ENCODE data around the gene MRPL47. TPM values are rescaled to one million over a fixed set of nuclear protein-coding genes. Genes with fewer than 3 reads are reported as not detected.

The MRPL47 gene
- total and polyA plus RNA-seq, 2 experiments from 2014 or later = 18.6 to 66.0 TPM

DNA sequence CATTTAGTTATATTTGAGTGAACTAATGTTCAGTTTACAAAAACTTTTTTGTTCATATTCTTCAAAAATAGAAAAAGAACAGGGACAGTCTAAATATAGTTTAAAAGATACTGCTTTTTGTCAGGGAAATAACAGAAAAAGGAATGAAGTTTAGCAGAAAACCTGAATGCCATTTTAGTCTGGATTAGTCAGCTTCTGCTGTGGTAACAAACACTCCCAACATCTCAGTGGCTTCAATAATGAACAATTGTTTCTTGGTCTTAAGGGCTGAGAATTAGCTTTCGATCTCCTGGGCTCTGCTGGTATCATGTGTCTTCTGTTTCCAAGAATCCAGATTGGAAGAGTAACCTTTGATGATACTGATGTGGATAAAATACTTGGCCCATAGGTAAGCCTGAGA, 36.0 kb upstream of the MRPL47 start:
- in situ Hi-C loops (cut with MboI) = no loop called here
- Histone ChIP-seq H3K4me1 (ENCODE audit: insufficient read depth) (no peaks in the 10 kb centered on the region), H4K20me1 (ENCODE audit: insufficient read depth) (no peaks in the 10 kb centered on the region), H3K4me2 (ENCODE audit: unreplicated experiment) (no peak overlapping the region), H3K36me3 (ENCODE audit: low read depth) (no peaks in the 10 kb centered on the region), H3K9me2 (ENCODE audit: insufficient read depth) (no peaks in the 10 kb centered on the region), H3K27me3 (replicated peaks; ENCODE audit: insufficient read depth) (no peaks in the 10 kb centered on the region), H3K79me2 (ENCODE audit: insufficient read depth) (no peaks in the 10 kb centered on the region), H3K9ac (no peak overlapping the region), H3K27ac (no peak overlapping the region), H2AFZ (no peak overlapping the region), H3K9me3 (ENCODE audit: low read depth) (no peaks in the 10 kb centered on the region), H3F3A (ENCODE audit: insufficient read depth) (no peaks in the 10 kb centered on the region), H3K4me3 (no peak overlapping the region)
- no peak for TF ChIP-seq EZH2phosphoT487 (IDR thresholded peaks at IDR 0.05; ENCODE audit: insufficient read depth, low read depth)
- TF ChIP-seq EZH2 (IDR thresholded peaks at IDR 0.05; ENCODE audit: insufficient read depth, poor library complexity, severe bottlenecking) = no peak
- DNase-seq = no peak
- WGBS, 2 experiments (ENCODE audit: low coverage in 1 of 2, low lambda C conversion rate in 2 of 2, missing lambda C conversion rate in 2 of 2) = 83 to 94% methylated on average over 1 of the region's 1 CpG

DNA sequence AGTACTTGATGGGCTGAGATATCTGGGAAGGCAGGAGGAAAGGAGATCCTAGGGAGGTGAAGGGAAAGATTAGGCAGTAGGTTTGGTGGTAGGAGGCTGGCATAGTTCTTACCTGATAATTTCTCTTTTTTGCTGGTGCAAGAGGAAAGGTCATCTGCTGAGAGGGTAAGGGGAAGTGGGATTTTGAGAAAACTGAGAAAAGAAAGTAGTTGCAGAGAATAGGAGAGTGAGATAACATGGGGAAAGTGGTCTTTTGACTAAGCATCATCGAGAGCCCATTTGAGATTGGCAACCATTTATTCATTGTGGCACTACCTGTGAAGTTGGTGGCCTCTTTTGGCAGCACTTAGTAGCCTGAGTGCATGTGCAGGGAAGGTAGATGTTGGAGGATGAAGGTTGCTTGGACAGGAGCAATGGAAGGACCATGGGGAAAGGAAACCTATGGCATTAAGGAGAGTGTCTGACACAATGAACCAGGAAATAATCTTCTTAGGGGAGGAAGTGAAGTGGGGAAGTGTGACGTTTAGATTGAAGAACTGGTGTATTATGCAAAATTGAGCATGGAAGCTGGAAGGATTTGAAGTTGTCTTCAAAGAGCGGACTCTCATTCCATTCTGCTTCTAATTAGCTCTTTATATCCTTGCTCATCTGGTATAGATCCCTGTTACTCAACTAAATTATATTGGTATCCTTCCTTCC, 26.5 kb upstream of the MRPL47 start:
- TF ChIP-seq EZH2 (IDR thresholded peaks at IDR 0.05; ENCODE audit: insufficient read depth, poor library complexity, severe bottlenecking) = no peak
- no peak for TF ChIP-seq EZH2phosphoT487 (IDR thresholded peaks at IDR 0.05; ENCODE audit: insufficient read depth, low read depth)
- Histone ChIP-seq H3K27me3 (replicated peaks; ENCODE audit: insufficient read depth) (no peaks in the 10 kb centered on the region), H3K4me2 (ENCODE audit: unreplicated experiment) (no peak overlapping the region), H3K9me2 (ENCODE audit: insufficient read depth) (no peaks in the 10 kb centered on the region), H3K36me3 (ENCODE audit: low read depth) (no peaks in the 10 kb centered on the region), H3K79me2 (ENCODE audit: insufficient read depth) (no peaks in the 10 kb centered on the region), H3K4me3 (no peak overlapping the region), H3F3A (ENCODE audit: insufficient read depth) (no peaks in the 10 kb centered on the region), H3K27ac (no peak overlapping the region), H3K9me3 (ENCODE audit: low read depth) (no peaks in the 10 kb centered on the region), H4K20me1 (ENCODE audit: insufficient read depth) (no peaks in the 10 kb centered on the region), H3K9ac (no peak overlapping the region), H3K4me1 (ENCODE audit: insufficient read depth) (no peaks in the 10 kb centered on the region), H2AFZ (no peak overlapping the region)
- WGBS, 2 experiments (ENCODE audit: low coverage in 1 of 2, low lambda C conversion rate in 2 of 2, missing lambda C conversion rate in 2 of 2) = 43 to 54% methylated on average over 3 of the region's 3 CpGs
- DNase-seq = no peak
- in situ Hi-C loops (cut with MboI) = no loop called here

DNA sequence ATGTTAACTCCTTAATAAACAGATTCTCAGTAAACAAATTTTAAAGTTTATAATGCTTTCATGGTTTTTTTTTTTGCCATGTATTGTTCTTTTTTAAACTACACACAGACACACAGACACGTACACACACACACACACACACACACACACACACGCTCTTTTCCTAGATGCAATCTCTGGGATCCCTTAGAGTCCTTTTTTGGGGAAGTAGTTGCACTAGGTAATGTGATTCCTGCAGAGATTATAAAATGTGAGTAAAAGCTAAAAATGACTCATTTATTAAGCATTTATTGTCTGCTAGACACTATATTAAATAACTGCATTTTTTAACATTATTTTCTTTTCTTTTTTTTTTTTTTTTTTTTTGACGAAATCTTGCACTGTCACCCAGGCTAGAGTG, 20.0 kb upstream of the MRPL47 start:
- H3K9me2 ChIP-seq (ENCODE audit: insufficient read depth) = no peaks in the 10 kb centered on the region
- H3K4me1 ChIP-seq (ENCODE audit: insufficient read depth) = 0 out of 2 replicates have a peak, but pooled peaks cover 4% of the 10 kb centered on the region
- H4K20me1 ChIP-seq (ENCODE audit: insufficient read depth) = no peaks in the 10 kb centered on the region
- no peak for TF ChIP-seq EZH2 (IDR thresholded peaks at IDR 0.05; ENCODE audit: insufficient read depth, poor library complexity, severe bottlenecking)
- no peaks in the 10 kb centered on the region for H3K9me3 ChIP-seq (ENCODE audit: low read depth)
- H3K4me2 ChIP-seq (ENCODE audit: unreplicated experiment) = no peak overlapping the region
- no peaks in the 10 kb centered on the region for H3F3A ChIP-seq (ENCODE audit: insufficient read depth)
- no peaks in the 10 kb centered on the region for H3K27me3 ChIP-seq (replicated peaks; ENCODE audit: insufficient read depth)
- 75 to 77% methylated on average over 3 of the region's 3 CpGs for WGBS, 2 experiments (ENCODE audit: low coverage in 1 of 2, low lambda C conversion rate in 2 of 2, missing lambda C conversion rate in 2 of 2)
- H3K27ac ChIP-seq = no peak overlapping the region
- in situ Hi-C loops (cut with MboI) = no loop called here
- DNase-seq = peak; percentile 19
- H2AFZ ChIP-seq = no peak overlapping the region
- H3K79me2 ChIP-seq (ENCODE audit: insufficient read depth) = no peaks in the 10 kb centered on the region
- H3K4me3 ChIP-seq = no peak overlapping the region
- peaks cover 17% of the 10 kb centered on the region for H3K36me3 ChIP-seq (ENCODE audit: low read depth)
- H3K9ac ChIP-seq = no peak overlapping the region

DNA sequence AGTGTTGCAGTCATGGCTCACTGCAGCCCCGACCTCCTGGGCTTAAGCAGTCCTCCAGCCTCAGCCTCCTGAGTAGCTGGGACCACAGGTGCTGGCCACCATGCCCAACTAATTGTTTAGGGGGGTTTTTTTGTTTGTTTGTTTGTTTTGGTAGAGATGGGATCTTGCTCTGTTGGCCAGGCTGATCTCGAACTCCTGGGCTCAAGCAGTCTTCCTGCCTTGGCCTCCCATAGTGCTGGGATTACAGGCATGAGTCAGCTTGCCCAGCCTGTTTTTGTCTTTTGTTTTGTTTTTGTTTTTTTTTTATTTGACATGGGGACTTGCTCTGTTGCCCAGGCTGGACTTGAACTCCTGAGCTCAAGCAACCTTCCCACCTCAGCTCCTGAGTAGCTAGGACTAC, 17.6 kb upstream of the MRPL47 start:
- TF ChIP-seq EZH2phosphoT487 (IDR thresholded peaks at IDR 0.05; ENCODE audit: insufficient read depth, low read depth) (no peak), EZH2 (IDR thresholded peaks at IDR 0.05; ENCODE audit: insufficient read depth, poor library complexity, severe bottlenecking) (no peak)
- Histone ChIP-seq H3K27ac (no peak overlapping the region), H3K79me2 (ENCODE audit: insufficient read depth) (no peaks in the 10 kb centered on the region; the same call in 1 of the 2 replicates), H3K36me3 (ENCODE audit: low read depth) (peaks cover 33% of the 10 kb centered on the region), H3K9me3 (ENCODE audit: low read depth) (no peaks in the 10 kb centered on the region), H3F3A (ENCODE audit: insufficient read depth) (no peaks in the 10 kb centered on the region), H3K4me2 (ENCODE audit: unreplicated experiment) (no peak overlapping the region), H3K9ac (no peak overlapping the region), H3K4me1 (ENCODE audit: insufficient read depth) (0 out of 2 replicates have a peak, but pooled peaks cover 4% of the 10 kb centered on the region), H3K4me3 (no peak overlapping the region), H2AFZ (no peak overlapping the region), H3K27me3 (replicated peaks; ENCODE audit: insufficient read depth) (no peaks in the 10 kb centered on the region), H3K9me2 (ENCODE audit: insufficient read depth) (no peaks in the 10 kb centered on the region), H4K20me1 (ENCODE audit: insufficient read depth) (no peaks in the 10 kb centered on the region)
- in situ Hi-C loops (cut with MboI) = no loop called here
- no peak for DNase-seq
- 96 to 98% methylated on average over 2 of the region's 2 CpGs for WGBS, 2 experiments (ENCODE audit: low coverage in 1 of 2, low lambda C conversion rate in 2 of 2, missing lambda C conversion rate in 2 of 2)
